Adipose tissue (tissue), 3 donors: Measurements from ENCODE around the gene FUZ. TPM values are rescaled to one million over a fixed set of nuclear protein-coding genes. Genes with fewer than 3 reads are reported as not detected.

Experiments used
- H3K27ac ChIP-seq: one replicate; pipeline ENCODE4 v1.5.1; 2013; ENCODE audit warnings: low read depth, low read length
- WGBS, 3 donors: extraction: QIAGEN DNeasy Blood & Tissue Kit; methylation state at CpG; one replicate each; pipeline ENCODE4 v1.1.7; 2013; 5-methylcytosine and 5-hydroxymethylcytosine counted together
- polyA plus RNA-seq, 3 donors: library from polyadenylated mRNA; stranded (reverse); fragments of 200-250 nt; gene quantifications; one replicate each; pipeline ENCODE4 v1.2.3, GENCODE V29; 2013
- donor health status: healthy with polysubstance abuse.
- donor health status: Bipolar disorder and iron deficiency.
- donor health status: healthy.

Gene FUZ
- polyA plus RNA-seq, 3 donors, result 19.3 to 21.8 (median 20.9) TPM

DNA sequence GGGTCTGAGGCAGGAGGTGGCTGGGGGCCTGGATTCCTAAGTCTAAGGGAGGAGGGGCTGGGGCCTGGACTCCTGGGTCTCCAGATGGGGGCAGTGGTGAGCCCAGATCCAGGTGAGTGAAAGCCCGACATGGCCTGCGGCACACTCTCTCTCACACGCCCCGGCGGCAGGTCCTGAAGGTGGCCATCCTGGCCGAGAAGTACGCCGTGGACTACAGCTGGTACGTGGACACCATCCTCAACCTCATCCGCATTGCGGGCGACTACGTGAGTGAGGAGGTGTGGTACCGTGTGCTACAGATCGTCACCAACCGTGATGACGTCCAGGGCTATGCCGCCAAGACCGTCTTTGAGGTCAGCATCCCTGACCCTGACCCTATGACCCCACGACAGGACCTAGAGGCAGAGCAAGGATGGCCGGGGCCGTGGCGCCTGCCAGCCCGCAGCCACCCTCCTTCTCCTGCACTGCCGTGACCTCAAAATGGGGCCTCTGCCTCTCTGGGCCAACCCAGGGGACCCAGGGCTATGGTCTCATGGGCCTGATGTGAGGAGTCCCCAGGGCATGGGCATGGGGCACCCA lies 13.2 kb downstream of the FUZ start:
- no peak overlapping the region for H3K27ac ChIP-seq
- 92 to 94% (median 93%) methylated on average over 25 of the region's 25 CpGs for WGBS, 3 donors

- 88 to 95% (median 94%) methylated on average over 28 of the region's 28 CpGs for WGBS, 3 donors
These were observed 13.8 kb downstream of the FUZ start for GRCh38 chr19:49799271-49799797.

DNA sequence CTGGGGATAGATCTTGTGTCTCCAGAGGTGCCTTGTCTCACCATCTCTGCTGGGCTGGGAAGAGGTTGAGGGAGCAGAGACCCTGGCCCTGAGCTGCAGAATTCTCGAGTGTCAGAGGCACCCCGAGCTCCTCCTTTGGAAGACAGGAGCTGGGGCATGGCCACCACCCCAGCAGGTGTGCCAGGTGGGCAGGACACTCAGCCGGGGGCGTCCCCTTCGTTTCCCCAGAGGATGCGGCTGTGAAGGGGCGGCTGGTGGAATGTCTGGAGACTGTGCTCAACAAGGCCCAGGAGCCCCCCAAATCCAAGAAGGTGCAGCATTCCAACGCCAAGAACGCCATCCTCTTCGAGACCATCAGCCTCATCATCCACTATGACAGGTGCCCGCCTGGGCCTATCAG lies 14.5 kb downstream of the FUZ start:
- no peak overlapping the region for H3K27ac ChIP-seq
- 91 to 97% (median 95%) methylated on average over 11 of the region's 11 CpGs for WGBS, 3 donors

More at GRCh38 chr19:49799271-49799797, 13.8 kb downstream of the FUZ start:
- no peak overlapping the region for H3K27ac ChIP-seq

GRCh38 chr19:49795615-49796014 lies 17.5 kb downstream of the FUZ start:
- no peak overlapping the region for H3K27ac ChIP-seq
- WGBS, 3 donors, result 93 to 96% (median 93%) methylated on average over 20 of the region's 20 CpGs

- 91 to 93% (median 92%) methylated on average over 6 of the region's 6 CpGs for whole genome bisulfite sequencing, 3 donors
- no peak overlapping the region for H3K27ac ChIP-seq
These were observed 19.6 kb downstream of the FUZ start for GRCh38 chr19:49793561-49793840.

GRCh38 chr19:49792829-49793560 lies 20.1 kb downstream of the FUZ start:
- H3K27ac ChIP-seq, result no peak overlapping the region
- 91 to 93% (median 92%) methylated on average over 18 to 22 of the region's 22 CpGs for WGBS, 3 donors

GRCh38 chr19:49791776-49792445 lies 21.2 kb downstream of the FUZ start:
- H3K27ac ChIP-seq, result no peak overlapping the region
- WGBS, 3 donors, result 92 to 97% (median 94%) methylated on average over 20 to 26 of the region's 26 CpGs

DNA sequence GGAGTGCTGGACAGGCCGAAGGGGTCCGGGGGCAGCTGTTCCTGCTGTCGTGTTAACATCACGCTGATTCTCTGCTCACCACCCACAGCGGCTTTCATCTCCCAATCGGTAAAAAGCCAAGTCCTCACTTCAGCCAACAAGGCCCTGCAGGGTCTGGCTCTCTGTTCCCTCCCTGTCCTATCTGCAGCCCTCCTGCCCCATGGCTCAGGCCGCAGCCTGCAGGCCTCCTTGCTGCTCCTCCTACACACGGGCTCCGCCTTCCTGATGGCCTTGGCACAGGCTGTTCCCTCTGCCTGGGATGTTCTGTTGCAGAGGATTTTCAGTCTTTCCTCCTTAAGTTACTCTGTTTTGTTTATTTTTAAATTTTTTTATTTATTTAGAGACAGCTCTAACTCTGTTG lies 22.2 kb downstream of the FUZ start:
- H3K27ac ChIP-seq, result no peak overlapping the region
- WGBS, 3 donors, result 52 to 75% (median 55%) methylated on average over 9 of the region's 9 CpGs

GRCh38 chr19:49788857-49789256 lies 24.2 kb downstream of the FUZ start:
- 87 to 91% (median 89%) methylated on average over 10 of the region's 10 CpGs for WGBS, 3 donors
- H3K27ac ChIP-seq, result no peak overlapping the region

DNA sequence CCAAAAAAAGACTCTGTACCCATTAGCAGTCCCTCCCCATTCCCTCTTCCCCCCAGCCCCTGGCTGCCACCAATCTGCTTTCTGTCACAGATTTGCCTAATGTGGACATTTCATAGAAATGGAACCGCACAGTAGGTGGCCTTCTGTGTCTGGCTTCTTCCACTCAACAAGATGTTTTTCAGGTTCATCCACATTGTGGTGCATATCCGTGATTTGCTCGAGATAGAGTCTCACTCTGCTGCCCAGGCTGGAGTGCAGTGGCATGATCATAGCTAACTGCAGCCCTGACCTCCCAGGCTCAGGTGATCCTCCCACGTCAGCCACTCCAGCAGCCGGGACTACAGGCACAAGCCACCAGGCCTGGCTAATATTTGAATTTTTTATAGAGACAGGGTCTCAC lies 25.3 kb downstream of the FUZ start:
- no peak overlapping the region for H3K27ac ChIP-seq
- 88 to 92% (median 92%) methylated on average over 5 of the region's 5 CpGs for WGBS, 3 donors

GRCh38 chr19:49786376-49786820 lies 26.7 kb downstream of the FUZ start:
- WGBS, 3 donors, result 68 to 79% (median 73%) methylated on average over 9 of the region's 9 CpGs
- no peak overlapping the region for H3K27ac ChIP-seq

- no peak overlapping the region for H3K27ac ChIP-seq
- WGBS, 3 donors, result 95 to 98% (median 97%) methylated on average over 18 of the region's 18 CpGs
These were observed 30.6 kb downstream of the FUZ start for GRCh38 chr19:49782515-49782914.

- WGBS, 3 donors, result 85 to 95% (median 88%) methylated on average over 7 of the region's 7 CpGs
- H3K27ac ChIP-seq, result no peak overlapping the region
These were observed 31.7 kb downstream of the FUZ start for GRCh38 chr19:49781394-49781793.

DNA sequence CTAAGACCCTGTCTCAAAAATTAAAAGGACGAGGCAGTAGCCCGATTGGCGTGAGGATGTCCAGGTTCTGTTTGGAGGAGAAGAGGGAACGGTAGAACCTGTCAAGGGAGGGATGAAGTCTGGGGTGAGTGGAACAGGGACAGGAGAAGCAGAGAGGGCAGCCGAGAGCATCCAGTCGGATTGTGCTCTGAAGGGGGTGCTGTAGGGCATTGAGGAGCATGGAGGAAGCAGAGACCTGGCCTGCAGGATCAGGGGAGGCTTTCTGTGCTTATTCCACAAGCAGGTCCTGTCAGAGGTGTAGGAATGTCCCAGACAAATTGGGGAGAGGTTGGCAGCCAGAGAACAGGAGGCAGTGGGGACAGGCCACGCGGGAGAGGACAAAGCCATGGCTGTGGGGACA lies 32.2 kb downstream of the FUZ start:
- no peak overlapping the region for H3K27ac ChIP-seq
- 86 to 92% (median 87%) methylated on average over 8 of the region's 8 CpGs for WGBS, 3 donors

DNA sequence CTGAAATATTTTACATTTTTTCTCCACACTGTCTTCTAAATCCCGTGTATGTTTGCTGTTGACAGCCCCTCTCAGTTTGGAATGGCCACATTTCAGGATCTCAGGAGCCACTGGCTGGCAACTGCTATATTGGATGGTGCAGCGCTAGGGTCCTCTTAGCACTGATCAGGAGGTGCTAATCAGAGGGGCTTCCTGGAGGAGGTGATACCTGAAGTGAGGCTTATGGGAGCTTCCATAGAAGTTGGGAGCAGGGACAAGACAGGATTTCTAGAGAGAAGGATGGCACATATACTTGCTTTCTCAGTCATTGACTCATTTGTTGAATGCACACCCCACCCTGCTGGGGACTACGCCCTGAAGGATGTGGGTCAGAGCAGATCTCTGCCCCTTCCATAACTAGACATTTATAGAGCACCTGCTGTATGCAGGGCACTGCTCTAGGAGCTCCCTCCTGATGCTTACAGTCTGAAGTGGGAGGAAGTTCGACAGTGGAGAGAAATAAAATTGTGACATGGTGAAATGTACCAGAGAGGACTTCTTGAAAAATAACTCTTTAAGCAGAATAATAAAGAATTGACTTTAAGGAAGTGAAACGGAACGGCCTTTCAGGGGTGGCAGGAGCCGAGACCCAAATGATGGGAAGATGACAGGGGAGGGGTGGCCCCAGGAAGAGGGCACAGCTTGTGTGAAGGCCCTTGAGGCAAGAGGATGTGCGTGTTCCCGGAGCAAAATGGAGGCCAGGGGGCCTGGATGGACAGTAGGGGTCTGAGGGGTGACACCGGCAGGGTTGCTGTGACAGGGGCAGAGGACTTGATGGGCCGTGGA lies 33.1 kb downstream of the FUZ start:
- no peak overlapping the region for H3K27ac ChIP-seq
- 71 to 83% (median 73%) methylated on average over 11 of the region's 11 CpGs for WGBS, 3 donors

DNA sequence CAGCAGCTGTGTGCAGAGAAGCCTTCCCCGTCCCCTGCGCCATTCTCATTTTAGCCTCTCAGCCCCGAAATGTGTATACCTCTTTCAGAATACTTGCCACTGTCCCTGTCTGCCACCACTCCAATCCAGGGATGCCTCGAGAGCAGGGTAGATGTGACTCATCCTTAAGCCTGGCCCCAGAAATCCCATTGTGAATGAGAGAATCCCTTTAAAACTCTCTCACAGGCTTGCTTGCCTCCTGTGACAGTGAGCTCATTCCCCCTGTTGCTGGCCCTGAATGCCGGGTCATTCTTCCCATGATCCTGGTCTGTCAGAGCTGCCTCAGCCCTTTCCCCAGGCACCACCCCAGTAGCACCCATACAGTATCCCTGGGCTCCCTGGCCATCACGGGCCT lies 36.7 kb downstream of the FUZ start:
- no peak overlapping the region for H3K27ac ChIP-seq
- WGBS, 3 donors, result 87 to 95% (median 91%) methylated on average over 6 of the region's 6 CpGs

DNA sequence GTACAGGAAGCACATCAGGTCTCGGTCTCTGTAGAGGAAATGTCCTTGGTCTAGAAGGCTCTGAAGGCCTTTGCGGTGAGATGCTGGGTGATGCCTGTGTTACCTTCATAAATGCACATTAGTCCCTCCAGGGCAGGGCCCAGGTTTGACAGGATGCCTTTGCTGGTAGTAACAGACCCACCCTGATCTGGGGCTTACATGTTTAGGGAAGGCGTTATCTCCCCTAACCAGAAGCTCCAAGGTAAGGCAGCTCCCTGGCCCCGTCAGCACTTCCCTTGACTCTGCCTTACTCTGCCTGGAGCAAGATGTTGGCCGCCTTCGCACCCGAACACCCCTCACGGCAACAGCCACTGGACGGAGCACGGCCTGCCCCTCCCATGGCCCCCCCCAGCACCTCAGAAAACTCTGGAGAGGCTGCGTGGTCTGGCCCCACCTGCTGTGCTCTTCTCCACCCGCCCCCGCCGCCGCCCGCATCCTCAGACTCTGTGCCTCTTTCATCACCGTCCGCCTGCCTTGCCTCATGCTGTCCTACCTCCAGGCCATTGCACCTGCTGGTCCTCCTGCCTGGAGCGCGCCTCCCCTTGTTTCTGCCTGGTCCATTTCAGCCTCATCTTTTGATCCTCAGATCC lies 37.2 kb downstream of the FUZ start:
- no peak overlapping the region for H3K27ac ChIP-seq
- WGBS, 3 donors, result 81 to 97% (median 85%) methylated on average over 20 of the region's 20 CpGs

DNA sequence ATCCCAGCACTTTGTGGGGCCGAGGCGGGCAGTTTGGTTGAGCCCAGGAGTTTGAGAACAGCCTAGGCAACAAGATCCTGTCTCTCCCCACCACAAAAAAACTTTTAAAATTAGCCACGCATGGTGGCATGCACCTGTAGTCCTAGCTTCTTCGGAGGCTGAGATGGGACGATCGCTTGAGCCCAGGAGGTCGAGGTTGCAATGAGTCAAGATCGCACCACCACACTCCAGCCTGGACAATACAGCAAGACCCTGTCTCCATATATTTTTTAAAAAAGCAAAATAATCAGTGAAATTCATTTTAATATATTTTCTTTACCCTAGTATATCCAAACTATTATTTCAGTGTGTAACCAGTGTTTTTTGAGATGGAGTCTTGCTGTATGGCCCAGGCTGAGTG lies 38.1 kb downstream of the FUZ start:
- WGBS, 3 donors, result 94 to 97% (median 94%) methylated on average over 8 of the region's 8 CpGs
- no peak overlapping the region for H3K27ac ChIP-seq
